GM21737 (cell line): ENCODE data around the gene POGLUT2.
A peak's percentile ranks its signal among the peaks of the same experiment; 100 is the strongest.
"Not testable (repeated sequence)": the region's sequence is repeated elsewhere in the genome, so short reads cannot be mapped to it uniquely, and the experiment has no call there.

Experiments used
- ATAC-seq: cut with Tn5 transposase; IDR thresholded peaks from one replicate; pipeline ENCODE4 v1.9.1; 2021; ENCODE audit warnings: mild to moderate bottlenecking, moderate library complexity; ENCODE audit not compliant: unreplicated experiment

Gene POGLUT2

DNA sequence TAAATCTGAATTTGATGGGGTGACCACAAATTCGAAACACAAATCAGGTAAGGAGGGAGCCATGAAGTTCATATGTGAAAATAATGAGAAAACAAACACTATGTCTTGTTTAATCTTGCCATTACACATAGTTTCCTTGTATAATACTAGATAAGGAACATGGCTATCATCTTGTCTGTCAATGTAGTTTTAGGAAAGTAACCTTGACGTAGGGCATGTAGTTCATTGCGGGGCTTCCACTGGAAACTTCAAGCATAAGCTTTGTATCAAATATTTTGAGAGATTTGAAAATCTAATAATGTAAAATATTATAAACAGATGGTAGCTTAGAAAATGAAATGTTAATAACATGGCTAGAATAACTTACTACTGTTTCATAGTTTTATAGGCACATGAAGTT lies 8.9 kb upstream of the POGLUT2 start:
- no peak for ATAC-seq

DNA sequence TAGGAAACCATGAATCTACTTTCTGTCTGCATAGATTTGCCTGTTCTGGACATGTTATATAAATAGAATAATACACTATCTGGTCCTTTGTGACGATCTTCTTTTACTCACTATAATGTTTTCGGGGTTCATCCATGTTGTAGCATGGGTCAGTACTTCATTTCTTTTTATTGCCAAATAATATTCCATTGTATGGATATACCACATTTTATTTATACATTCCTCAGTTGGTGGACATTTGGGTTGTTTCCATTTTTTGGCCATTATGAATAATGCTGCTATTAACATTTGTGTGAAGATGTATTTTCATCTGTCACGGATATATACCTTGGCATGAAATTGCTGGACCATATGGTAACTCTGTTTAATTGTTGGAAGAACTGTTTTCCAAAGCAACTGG lies 6.9 kb upstream of the POGLUT2 start:
- no peak for ATAC-seq

DNA sequence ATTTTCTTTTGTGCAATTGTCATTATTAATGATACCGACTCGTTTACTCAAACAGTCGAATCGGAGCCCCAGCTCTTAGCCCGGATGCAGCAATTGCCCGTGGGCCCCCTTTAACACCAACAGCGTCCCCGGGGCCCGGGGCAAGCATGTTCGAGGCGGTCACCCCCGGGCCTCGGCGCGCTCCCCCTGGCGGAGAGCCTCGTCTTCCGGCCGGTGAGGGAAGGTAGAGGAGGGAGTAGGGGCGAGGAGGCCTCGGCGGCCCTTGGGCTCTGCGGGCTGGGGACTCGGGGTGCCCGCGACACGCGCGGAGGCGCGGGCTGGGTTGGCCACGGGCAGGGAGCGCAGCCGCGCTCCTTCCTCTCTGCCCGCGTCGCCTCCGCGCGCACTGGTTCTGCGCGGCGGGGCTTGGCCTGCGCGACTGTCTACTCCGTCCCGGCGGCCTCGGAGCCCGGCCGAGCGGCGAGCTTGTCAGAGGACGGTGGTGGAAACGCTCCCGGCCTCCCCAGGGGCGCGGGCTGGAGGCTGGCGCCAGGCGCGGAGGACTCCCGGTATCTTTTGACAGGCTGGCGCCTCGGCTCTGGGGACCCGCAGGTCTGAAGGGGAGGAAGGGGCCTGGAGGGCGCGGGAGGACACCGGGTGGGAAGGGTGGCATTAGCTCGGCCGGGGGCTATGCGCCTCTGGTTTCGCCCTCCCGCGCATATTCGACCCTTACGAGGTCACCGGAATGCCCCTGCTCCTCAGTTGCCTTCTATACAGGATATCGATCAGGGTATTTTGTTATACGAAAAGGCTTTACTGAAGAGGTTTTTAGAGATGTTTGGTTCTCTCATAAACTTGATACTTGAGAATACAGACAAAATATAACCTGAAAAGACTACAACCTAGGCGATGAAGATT lies 1.6 kb upstream of the POGLUT2 start:
- ATAC-seq: peak; percentile 79

GRCh38 chr13:102799426-102800144 lies 809 bp upstream of the POGLUT2 start:
- ATAC-seq: no peak

DNA sequence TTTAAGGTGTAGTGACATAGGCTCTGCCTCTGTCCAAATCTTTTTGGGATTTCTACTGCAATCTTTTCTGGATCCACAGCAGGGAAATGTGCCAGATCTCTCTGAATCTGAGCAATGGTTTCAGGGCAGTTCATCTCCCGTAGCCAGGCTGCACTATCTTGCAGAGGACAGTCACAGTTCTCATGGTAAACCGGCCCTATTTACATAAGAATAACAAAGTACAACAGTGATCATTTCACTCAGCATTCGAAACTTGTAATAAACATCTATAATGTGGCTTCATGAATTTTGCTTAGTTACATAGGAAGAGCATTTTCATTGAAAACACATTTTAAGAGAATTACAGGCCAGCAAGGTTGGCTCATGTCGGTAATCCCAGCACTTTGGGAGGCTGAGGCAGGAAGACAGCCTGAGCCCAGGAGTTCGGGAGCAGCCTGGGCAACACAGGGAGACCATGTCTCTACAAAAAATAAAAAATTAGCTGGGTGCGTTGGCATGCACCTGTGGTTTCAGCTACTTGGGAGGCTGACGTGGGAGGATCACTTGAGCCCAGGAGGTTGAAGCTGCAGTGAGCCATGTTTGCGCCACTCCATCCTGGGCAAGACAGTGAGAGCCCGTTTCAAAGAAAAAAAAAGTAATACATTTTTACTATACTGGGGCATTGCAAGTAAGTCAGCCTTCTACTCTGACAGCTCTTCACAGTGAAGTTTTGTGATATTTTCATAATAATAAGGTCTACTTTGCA lies 5.0 kb downstream of the POGLUT2 start:
- ATAC-seq: no peak

GRCh38 chr13:102792396-102792795 lies 6.4 kb downstream of the POGLUT2 start:
- ATAC-seq: no peak

DNA sequence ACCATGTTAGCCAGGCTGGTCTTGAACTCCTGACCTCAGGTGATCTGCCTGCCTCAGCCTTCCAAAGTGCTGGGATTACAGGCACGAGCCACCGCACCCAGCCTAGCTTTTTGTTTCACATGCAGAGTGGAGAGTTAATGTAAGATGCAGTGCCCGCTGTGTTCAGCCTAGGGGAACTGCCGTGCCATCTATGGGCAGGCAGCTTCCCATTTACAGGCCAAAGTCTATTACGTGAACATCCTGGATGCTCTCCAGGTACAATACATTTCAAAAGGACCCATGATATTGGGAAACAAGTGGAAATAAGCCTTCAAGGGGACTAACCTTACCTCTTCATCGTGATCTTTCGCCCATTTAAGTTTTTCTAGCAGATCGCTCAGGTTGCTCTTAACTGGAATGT lies 10.1 kb downstream of the POGLUT2 start:
- no peak for ATAC-seq

GRCh38 chr13:102784483-102784882 lies 14.3 kb downstream of the POGLUT2 start:
- ATAC-seq: no peak

GRCh38 chr13:102781591-102781990 lies 17.2 kb downstream of the POGLUT2 start:
- ATAC-seq: no peak

DNA sequence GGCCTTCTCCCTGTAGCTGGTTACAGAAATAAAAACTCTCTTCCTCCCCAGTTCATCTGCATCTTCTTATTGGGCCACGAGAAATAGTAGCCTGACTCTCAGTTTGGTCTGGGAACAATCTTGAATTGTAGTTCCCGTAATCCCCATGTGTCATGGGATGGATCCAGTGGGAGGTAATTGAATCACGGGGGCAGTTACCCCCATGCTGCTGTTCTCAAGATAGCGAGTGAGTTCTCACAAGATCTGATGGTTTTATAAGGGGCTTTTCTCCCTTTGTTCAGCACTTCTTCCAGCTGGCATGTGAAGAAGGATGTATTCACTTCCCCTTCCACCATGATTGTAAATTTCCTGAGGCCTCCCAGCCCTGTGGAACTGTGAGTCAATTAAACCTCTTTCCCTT lies 18.1 kb downstream of the POGLUT2 start:
- ATAC-seq: not testable (repeated sequence)

DNA sequence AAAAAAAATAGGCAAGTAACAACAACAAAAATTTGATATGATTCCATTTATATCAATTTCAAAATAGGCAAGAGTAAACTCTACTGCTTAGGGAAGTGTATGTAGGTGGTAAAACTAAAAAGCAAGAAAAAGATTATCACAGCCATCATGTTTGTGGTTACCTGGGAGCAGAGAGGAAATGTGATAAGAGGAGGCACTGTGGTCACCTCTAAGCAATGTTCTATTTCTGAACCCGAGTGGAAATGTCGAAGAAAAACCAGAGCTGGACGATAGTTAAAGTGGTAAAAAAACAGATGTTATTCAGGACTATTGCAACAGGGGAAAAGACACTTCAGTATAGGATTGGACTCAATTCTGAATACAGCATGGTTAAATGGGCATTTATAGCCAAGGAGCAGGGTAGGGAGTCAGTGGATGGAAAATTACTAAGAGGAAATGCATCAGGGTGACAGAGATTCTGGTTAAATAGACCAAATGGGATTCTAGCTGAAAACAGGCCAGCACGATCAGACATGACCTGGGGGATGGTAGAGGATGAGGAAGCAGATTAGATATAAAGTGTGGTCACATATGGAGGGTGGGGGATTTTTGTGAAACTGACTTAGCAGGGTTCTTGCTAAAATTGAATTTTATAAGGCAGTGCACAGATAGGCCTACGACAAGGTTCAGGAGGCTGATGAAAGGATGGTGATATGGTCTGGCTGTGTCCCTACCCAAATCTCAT lies 19.2 kb downstream of the POGLUT2 start:
- ATAC-seq: no peak

- no peak for ATAC-seq
Observed at GRCh38 chr13:102777736-102778135, 21.0 kb downstream of the POGLUT2 start.

GRCh38 chr13:102776271-102776670 lies 22.5 kb downstream of the POGLUT2 start:
- ATAC-seq: no peak

- no peak for ATAC-seq
Observed at GRCh38 chr13:102774591-102775520, 23.9 kb downstream of the POGLUT2 start.

- no peak for ATAC-seq
Observed at GRCh38 chr13:102774214-102774568, 24.6 kb downstream of the POGLUT2 start.

DNA sequence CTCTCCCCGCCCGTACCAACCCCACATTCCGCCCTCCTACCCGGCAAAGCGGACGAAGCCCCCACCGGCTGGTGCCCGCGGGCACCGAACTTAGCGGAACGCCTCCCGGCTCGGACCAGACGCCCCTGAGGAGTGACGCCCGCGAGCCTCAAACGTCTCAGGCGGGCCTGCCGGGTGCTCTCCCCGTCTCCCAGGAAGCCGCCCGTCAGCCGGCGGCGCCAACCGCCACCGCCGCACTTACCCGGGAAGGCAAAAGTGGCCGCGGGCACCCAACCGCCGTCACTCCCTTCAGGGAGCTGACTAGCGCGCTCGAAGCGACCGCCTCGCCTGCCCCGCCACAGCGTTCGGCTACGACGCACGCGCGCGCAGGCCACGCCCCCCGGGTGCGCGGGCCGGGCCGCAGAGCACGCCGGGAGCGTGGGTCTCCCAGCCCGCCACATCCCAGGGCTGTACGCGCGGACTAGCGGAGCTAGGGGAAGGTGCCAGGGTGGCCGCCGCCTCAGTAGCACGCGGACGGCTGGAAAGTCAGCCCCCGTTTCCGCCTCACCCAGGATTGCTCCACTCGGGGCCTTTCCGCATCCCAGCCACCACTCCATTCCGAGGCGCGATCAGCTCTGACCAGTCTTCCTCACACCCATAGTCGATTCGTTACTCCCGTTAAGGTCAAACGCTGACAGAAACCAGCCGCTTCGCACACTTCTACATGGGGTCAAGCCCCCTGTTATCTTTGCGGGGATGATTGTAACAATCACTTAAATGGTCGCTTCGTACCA lies 25.1 kb downstream of the POGLUT2 start, which contains the start of gene TEX30:
TEX30 (minus strand) TSS at position 346 of the 773 bp plus-strand sequence. CDS start 3,760 bp downstream, outside the sequence.
- peak; percentile 93 for ATAC-seq

GRCh38 chr13:102772042-102772425 lies 26.7 kb downstream of the POGLUT2 start:
- no peak for ATAC-seq

- ATAC-seq: no peak
Observed at GRCh38 chr13:102771298-102772041, 27.3 kb downstream of the POGLUT2 start.
